SU-DHL-6 (cell line): ENCODE data around the gene NUMB.

Experiments
- H2AFZ ChIP-seq: fragments of 200-600 bp; sonication (generic); 2 replicates; pipeline ENCODE4 v1.6.1; 2014; ENCODE audit warnings: low read depth, mild to moderate bottlenecking, moderate library complexity, mixed read lengths, antibody characterized with exemption, low read length; ENCODE audit not compliant: severe bottlenecking
- H3F3A ChIP-seq: fragments of 200-600 bp; shearing (Covaris generic); 2 replicates; pipeline ENCODE4 v1.6.0; 2016; ENCODE audit warnings: antibody characterized with exemption, mild to moderate bottlenecking; ENCODE audit not compliant: insufficient read depth
- H3K27ac ChIP-seq: fragments of 200-600 bp; sonication (generic); 2 replicates; pipeline ENCODE4 v1.5.1; 2016; ENCODE audit warnings: low read depth, mild to moderate bottlenecking, low read length, moderate library complexity, mixed read lengths
- H3K27me3 ChIP-seq: fragments of 200-600 bp; sonication (generic), shearing (Covaris generic); 2 replicates; pipeline ENCODE4 v1.6.0; 2014; ENCODE audit warnings: mild to moderate bottlenecking, low read length
- H3K36me3 ChIP-seq: fragments of 200-600 bp; sonication (generic); 2 replicates; pipeline ENCODE4 v1.6.1; 2014; ENCODE audit warnings: mild to moderate bottlenecking, low read length, mixed read lengths
- H3K4me2 ChIP-seq: fragments of 300-600, 200-600 bp; shearing (Covaris generic), sonication (generic); 2 replicates; pipeline ENCODE4 v1.6.0; 2014; ENCODE audit warnings: low read length, low read depth, mild to moderate bottlenecking; ENCODE audit not compliant: poor library complexity, severe bottlenecking
- H3K4me3 ChIP-seq: fragments of 200-600 bp; sonication (generic); 2 replicates; pipeline ENCODE4 v1.5.1; 2014; ENCODE audit warnings: antibody characterized with exemption, low read length, mild to moderate bottlenecking, mixed read lengths; ENCODE audit not compliant: insufficient read depth, poor library complexity, severe bottlenecking
- H3K79me2 ChIP-seq: fragments of 200-600 bp; sonication (generic); 2 replicates; pipeline ENCODE4 v1.6.1; 2014; ENCODE audit warnings: mild to moderate bottlenecking, low read length, moderate library complexity; ENCODE audit not compliant: insufficient read depth
- H3K9ac ChIP-seq: fragments of 200-600 bp; sonication (generic); 2 replicates; pipeline ENCODE4 v1.7.0; 2014; ENCODE audit warnings: mild to moderate bottlenecking, low read length
- H3K9me2 ChIP-seq: fragments of 200-600 bp; sonication (generic); replicated peaks from 2 replicates; pipeline ENCODE4 v1.6.1; 2014; ENCODE audit warnings: low read length; ENCODE audit not compliant: insufficient read depth
- H3K9me3 ChIP-seq: fragments of 200-600 bp; sonication (generic); 2 replicates; pipeline ENCODE4 v1.6.1; 2014; ENCODE audit warnings: low read length, mixed read lengths; ENCODE audit not compliant: insufficient read depth
- H4K20me1 ChIP-seq: fragments of 200-600 bp; sonication (generic); 2 replicates; pipeline ENCODE4 v1.6.1; 2014; ENCODE audit warnings: low read depth, mild to moderate bottlenecking, antibody characterized with exemption, low read length, moderate library complexity, mixed read lengths
- CTCF ChIP-seq: fragments of 200-600 bp; sonication (generic); IDR thresholded peaks from one replicate; pipeline ENCODE4 v1.5.1; 2017; ENCODE audit warnings: antibody characterized with exemption, mild to moderate bottlenecking, low read length, moderate library complexity; ENCODE audit not compliant: insufficient read depth, poor library complexity, severe bottlenecking
- EZH2phosphoT487 ChIP-seq: fragments of 200-600 bp; sonication (generic), shearing (Covaris generic); conservative IDR thresholded peaks from 2 replicates; pipeline ENCODE4 v1.6.1; 2018; ENCODE audit warnings: mild to moderate bottlenecking, antibody characterized with exemption, low read length, moderate library complexity, mixed read lengths

Gene NUMB

DNA sequence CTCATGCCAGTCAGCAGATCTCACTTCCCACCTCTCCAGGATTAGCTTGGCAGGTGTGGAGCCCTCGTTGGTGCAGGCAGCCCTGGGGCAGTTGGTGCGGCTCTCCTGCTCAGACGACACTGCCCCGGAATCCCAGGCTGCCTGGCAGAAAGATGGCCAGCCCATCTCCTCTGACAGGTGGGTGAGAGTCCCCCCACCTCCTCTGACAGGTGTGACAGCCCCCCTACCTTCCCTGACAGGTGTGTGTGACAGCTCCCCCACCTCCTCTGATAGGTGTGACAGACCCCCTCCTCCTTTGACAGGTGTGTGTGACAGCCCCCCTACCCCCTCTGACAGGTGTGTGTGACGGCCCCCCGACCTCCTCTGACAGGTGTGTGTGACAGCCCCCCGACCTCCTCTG is 194.7 kb downstream of the NUMB start:
- Histone ChIP-seq H3K27ac (no peak overlapping the region), H3F3A (no peaks in the 10 kb centered on the region), H3K27me3 (no peaks in the 10 kb centered on the region), H3K4me2 (no peak overlapping the region), H3K9me2 (no peaks in the 10 kb centered on the region), H2AFZ (no peak overlapping the region), H3K9ac (no peak overlapping the region), H3K9me3 (no peaks in the 10 kb centered on the region), H3K4me3 (no peak overlapping the region), H3K36me3 (no peaks in the 10 kb centered on the region), H3K79me2 (no peaks in the 10 kb centered on the region), H4K20me1 (no peaks in the 10 kb centered on the region)
- no peak for TF ChIP-seq EZH2phosphoT487
- TF ChIP-seq CTCF, result no peak

DNA sequence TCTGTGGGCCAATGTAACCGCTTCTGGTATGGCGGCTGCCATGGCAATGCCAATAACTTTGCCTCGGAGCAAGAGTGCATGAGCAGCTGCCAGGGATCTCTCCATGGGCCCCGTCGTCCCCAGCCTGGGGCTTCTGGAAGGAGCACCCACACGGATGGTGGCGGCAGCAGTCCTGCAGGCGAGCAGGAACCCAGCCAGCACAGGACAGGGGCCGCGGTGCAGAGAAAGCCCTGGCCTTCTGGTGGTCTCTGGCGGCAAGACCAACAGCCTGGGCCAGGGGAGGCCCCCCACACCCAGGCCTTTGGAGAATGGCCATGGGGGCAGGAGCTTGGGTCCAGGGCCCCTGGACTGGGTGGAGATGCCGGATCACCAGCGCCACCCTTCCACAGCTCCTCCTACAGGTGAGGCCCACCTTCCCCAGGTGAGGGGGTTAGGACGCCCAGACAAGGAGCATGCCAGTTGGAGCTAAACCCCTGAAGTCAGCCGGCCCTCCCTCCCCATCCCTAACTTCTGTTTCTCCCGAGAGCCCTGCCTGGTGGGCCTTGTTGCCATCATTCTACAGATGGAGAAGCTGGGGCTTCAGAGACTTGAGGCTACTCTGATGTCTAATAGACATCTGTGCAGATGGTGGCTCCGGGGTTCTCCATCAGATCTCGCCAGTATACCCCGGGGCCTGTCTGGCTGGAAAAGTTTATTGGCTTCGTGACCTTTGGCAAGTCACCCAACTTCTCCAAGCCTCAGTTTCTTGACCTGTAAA is 195.7 kb downstream of the NUMB start:
- H3K79me2 ChIP-seq, result no peaks in the 10 kb centered on the region
- H3K9ac ChIP-seq, result no peak overlapping the region
- no peak overlapping the region for H3K27ac ChIP-seq
- no peaks in the 10 kb centered on the region for H4K20me1 ChIP-seq
- H3K4me2 ChIP-seq, result no peak overlapping the region
- H3K9me2 ChIP-seq, result no peaks in the 10 kb centered on the region
- H3K4me3 ChIP-seq, result no peak overlapping the region
- H2AFZ ChIP-seq, result no peak overlapping the region
- H3F3A ChIP-seq, result no peaks in the 10 kb centered on the region
- TF ChIP-seq EZH2phosphoT487, result no peak
- TF ChIP-seq CTCF, result no peak
- no peaks in the 10 kb centered on the region for H3K9me3 ChIP-seq
- no peaks in the 10 kb centered on the region for H3K36me3 ChIP-seq
- no peaks in the 10 kb centered on the region for H3K27me3 ChIP-seq

GRCh38 chr14:73261520-73262426 is 196.6 kb downstream of the NUMB start:
- H3K27me3 ChIP-seq, result no peaks in the 10 kb centered on the region
- TF ChIP-seq EZH2phosphoT487, result no peak
- no peak for TF ChIP-seq CTCF
- H3K9me3 ChIP-seq, result no peaks in the 10 kb centered on the region
- no peaks in the 10 kb centered on the region; the same call in 1 of the 2 replicates for H3F3A ChIP-seq
- no peaks in the 10 kb centered on the region for H4K20me1 ChIP-seq
- H3K36me3 ChIP-seq, result no peaks in the 10 kb centered on the region
- no peak overlapping the region for H3K27ac ChIP-seq
- H3K9ac ChIP-seq, result no peak overlapping the region
- H3K79me2 ChIP-seq, result no peaks in the 10 kb centered on the region
- no peaks in the 10 kb centered on the region for H3K9me2 ChIP-seq
- no peak overlapping the region for H3K4me3 ChIP-seq
- no peak overlapping the region for H2AFZ ChIP-seq
- no peak overlapping the region for H3K4me2 ChIP-seq
